ENCODE data around the gene ETV4.

DNA sequence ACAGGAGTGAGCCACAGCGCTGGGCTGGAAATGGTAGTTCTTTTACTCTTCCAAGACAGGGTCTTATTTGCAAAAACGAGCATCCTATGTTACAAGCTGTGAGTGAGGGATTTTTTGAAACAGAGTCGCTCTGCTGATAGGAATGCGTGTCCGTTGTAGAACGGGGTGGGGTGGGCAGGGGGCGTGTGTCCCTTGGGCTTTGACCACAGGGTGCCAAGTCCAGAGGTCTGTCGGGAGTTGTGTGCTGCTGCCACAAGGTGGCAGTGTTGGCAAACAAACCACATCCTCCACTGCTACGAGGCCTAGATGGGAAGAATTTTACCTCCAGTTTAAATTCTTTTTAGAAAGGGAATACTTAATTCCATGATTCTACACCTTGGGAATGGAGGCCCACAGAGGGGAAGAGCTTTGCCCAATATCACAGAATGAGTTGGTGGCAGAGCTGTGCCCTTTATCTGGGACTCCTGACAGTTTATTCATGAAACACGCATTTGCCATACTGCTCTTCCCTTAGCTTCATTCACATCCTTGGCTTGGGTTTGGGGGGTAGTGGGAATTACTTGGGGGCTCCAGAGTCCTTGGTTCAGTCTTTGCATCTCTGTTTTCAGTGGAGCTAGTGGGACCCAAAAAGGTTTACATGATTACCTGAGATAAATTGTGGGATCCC, 30.6 kb upstream of the ETV4 start:
- TF ChIP-seq POLR2A (IDR thresholded peaks at IDR 0.05), result no peak
- TF ChIP-seq, protein P1, sequence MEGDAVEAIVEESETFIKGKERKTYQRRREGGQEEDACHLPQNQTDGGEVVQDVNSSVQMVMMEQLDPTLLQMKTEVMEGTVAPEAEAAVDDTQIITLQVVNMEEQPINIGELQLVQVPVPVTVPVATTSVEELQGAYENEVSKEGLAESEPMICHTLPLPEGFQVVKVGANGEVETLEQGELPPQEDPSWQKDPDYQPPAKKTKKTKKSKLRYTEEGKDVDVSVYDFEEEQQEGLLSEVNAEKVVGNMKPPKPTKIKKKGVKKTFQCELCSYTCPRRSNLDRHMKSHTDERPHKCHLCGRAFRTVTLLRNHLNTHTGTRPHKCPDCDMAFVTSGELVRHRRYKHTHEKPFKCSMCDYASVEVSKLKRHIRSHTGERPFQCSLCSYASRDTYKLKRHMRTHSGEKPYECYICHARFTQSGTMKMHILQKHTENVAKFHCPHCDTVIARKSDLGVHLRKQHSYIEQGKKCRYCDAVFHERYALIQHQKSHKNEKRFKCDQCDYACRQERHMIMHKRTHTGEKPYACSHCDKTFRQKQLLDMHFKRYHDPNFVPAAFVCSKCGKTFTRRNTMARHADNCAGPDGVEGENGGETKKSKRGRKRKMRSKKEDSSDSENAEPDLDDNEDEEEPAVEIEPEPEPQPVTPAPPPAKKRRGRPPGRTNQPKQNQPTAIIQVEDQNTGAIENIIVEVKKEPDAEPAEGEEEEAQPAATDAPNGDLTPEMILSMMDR (IDR thresholded peaks at IDR 0.05), result peak in 5 of 7 experiments; percentile 74 to 95 (median 85)
- TF ChIP-seq EP300 (IDR thresholded peaks at IDR 0.05), result no peak
- no peak for TF ChIP-seq POLR2AphosphoS5 (IDR thresholded peaks at IDR 0.05)
